GM23338 (cell line): Measurements from ENCODE around the gene GSDME. TPM values are rescaled to one million over a fixed set of nuclear protein-coding genes. Genes with fewer than 3 reads are reported as not detected.

Experiments used
- ATAC-seq: fragments of 200-7000 bp; cut with Tn5 transposase; 3 replicates; pipeline ENCODE4 v1.9.1; 2020
- DNase-seq: peaks from one replicate; pipeline ENCODE4 v3.0.0-alpha.2; 2015; ENCODE audit warnings: low spot score
- H2AFZ ChIP-seq: fragments of 200-600 bp; sonication (generic); 2 replicates; pipeline ENCODE4 v1.8.0; 2016; ENCODE audit warnings: antibody characterized with exemption, mild to moderate bottlenecking, moderate library complexity
- H3F3A ChIP-seq: fragments of 200-600 bp; sonication (generic); replicated peaks from 2 replicates; pipeline ENCODE4 v1.8.0; 2017; ENCODE audit warnings: antibody characterized with exemption, mixed run types, low read depth
- H3K27ac ChIP-seq: fragments of 200-600 bp; sonication (generic); 2 replicates; pipeline ENCODE4 v1.6.1; 2016; ENCODE audit warnings: low read depth
- H3K27me3 ChIP-seq: fragments of 200-600 bp; sonication (generic); 2 replicates; pipeline ENCODE4 v1.8.0; 2016; ENCODE audit warnings: mild to moderate bottlenecking, mixed run types, moderate library complexity; ENCODE audit not compliant: insufficient read depth
- H3K36me3 ChIP-seq: fragments of 200-600 bp; sonication (generic); 2 replicates; pipeline ENCODE4 v1.8.0; 2016; ENCODE audit warnings: mild to moderate bottlenecking; ENCODE audit not compliant: insufficient read depth
- H3K4me1 ChIP-seq: fragments of 200-600 bp; sonication (generic); 2 replicates; pipeline ENCODE4 v1.8.0; 2016; ENCODE audit warnings: mild to moderate bottlenecking, moderate library complexity; ENCODE audit not compliant: insufficient read depth
- H3K4me2 ChIP-seq: fragments of 200-600 bp; sonication (generic); 2 replicates; pipeline ENCODE4 v1.7.1; 2017; ENCODE audit warnings: mixed run types
- H3K4me3 ChIP-seq: fragments of 200-600 bp; sonication (generic); 2 replicates; pipeline ENCODE4 v1.6.1; 2016; ENCODE audit warnings: mixed run types
- H3K79me2 ChIP-seq: fragments of 200-600 bp; sonication (generic); replicated peaks from 2 replicates; pipeline ENCODE4 v1.8.0; 2017; ENCODE audit warnings: mild to moderate bottlenecking; ENCODE audit not compliant: insufficient read depth
- H3K9me2 ChIP-seq: fragments of 200-600 bp; sonication (generic); 2 replicates; pipeline ENCODE4 v1.8.0; 2017; ENCODE audit not compliant: insufficient read depth
- H4K20me1 ChIP-seq: fragments of 200-600 bp; sonication (generic); replicated peaks from 2 replicates; pipeline ENCODE4 v1.8.0; 2017; ENCODE audit warnings: mild to moderate bottlenecking; ENCODE audit not compliant: insufficient read depth
- H3K27ac Mint-ChIP-seq: 2 replicates; pipeline ENCODE4 v1.8.0; 2020; ENCODE audit warnings: inconsistent platforms, mild to moderate bottlenecking, moderate library complexity, mixed read lengths
- H3K27me3 Mint-ChIP-seq: 3 replicates; pipeline ENCODE4 v1.8.0; 2022; ENCODE audit warnings: low read depth, mild to moderate bottlenecking, moderate library complexity, mixed read lengths, inconsistent platforms; ENCODE audit not compliant: insufficient read depth, poor library complexity
- H3K36me3 Mint-ChIP-seq: 3 replicates; pipeline ENCODE4 v1.8.0; 2021; ENCODE audit warnings: low read depth, mild to moderate bottlenecking, inconsistent platforms, moderate library complexity, mixed read lengths
- H3K4me1 Mint-ChIP-seq: 3 replicates; pipeline ENCODE4 v1.8.0; 2020; ENCODE audit warnings: mild to moderate bottlenecking, inconsistent platforms, mixed read lengths
- H3K4me3 Mint-ChIP-seq: 3 replicates; pipeline ENCODE4 v1.8.0; 2021; ENCODE audit warnings: moderate library complexity, mild to moderate bottlenecking, inconsistent platforms, mixed read lengths
- H3K9me3 Mint-ChIP-seq: 3 replicates; pipeline ENCODE4 v1.8.0; 2020; ENCODE audit warnings: moderate library complexity, mild to moderate bottlenecking, inconsistent platforms, mixed read lengths
- CREB1 ChIP-seq: fragments of 250-450 bp; sonication (Bioruptor Pico); IDR thresholded peaks from 2 replicates; pipeline ENCODE4 v1.5.0; 2020; ENCODE audit warnings: low read depth, mild to moderate bottlenecking, moderate library complexity
- CTCF ChIP-seq, 2 experiments: fragments of 200-600 bp in 1 of 2; sonication (generic) in 1 of 2; conservative IDR thresholded peaks; 2 replicates each; pipeline versions ENCODE4 v1.5.1 to v1.6.1; 2016 to 2017; ENCODE audit warnings: antibody characterized with exemption in 2 of 2, low read depth in 2 of 2, mild to moderate bottlenecking in 2 of 2, moderate library complexity in 1 of 2
- ETS1 ChIP-seq: IDR thresholded peaks from 2 replicates; pipeline ENCODE4 v1.6.1; 2016; ENCODE audit warnings: antibody characterized with exemption
- EZH2 ChIP-seq: fragments of 200-600 bp; sonication (generic); IDR thresholded peaks from one replicate; pipeline ENCODE4 v1.8.0; 2017; ENCODE audit warnings: antibody characterized with exemption, mild to moderate bottlenecking, low read depth; ENCODE audit not compliant: unreplicated experiment
- EZH2phosphoT487 ChIP-seq: fragments of 200-600 bp; sonication (generic); IDR thresholded peaks from one replicate; pipeline ENCODE4 v1.8.1; 2018; ENCODE audit warnings: antibody characterized with exemption; ENCODE audit not compliant: unreplicated experiment
- JUNB ChIP-seq: IDR thresholded peaks from one replicate; pipeline ENCODE4 v1.6.1; 2016; ENCODE audit warnings: antibody characterized with exemption; ENCODE audit not compliant: unreplicated experiment
- NANOG ChIP-seq: IDR thresholded peaks from 2 replicates; pipeline ENCODE4 v1.6.1; 2016; ENCODE audit warnings: antibody characterized with exemption, borderline replicate concordance
- REST ChIP-seq: IDR thresholded peaks from one replicate; pipeline ENCODE4 v1.6.1; 2018; ENCODE audit warnings: antibody characterized with exemption; ENCODE audit not compliant: unreplicated experiment
- STAT1 ChIP-seq: IDR thresholded peaks from one replicate; pipeline ENCODE4 v1.6.1; 2016; ENCODE audit warnings: antibody characterized with exemption; ENCODE audit not compliant: unreplicated experiment
- ZNF114 ChIP-seq: fragments of 250-450 bp; sonication (Bioruptor Pico); IDR thresholded peaks from 2 replicates; pipeline ENCODE4 v1.5.0; 2020; ENCODE audit warnings: mild to moderate bottlenecking, moderate library complexity
- ZNF331 ChIP-seq: fragments of 250-450 bp; sonication (Bioruptor Pico); IDR thresholded peaks from 2 replicates; pipeline ENCODE4 v1.5.0; 2020; ENCODE audit warnings: low read depth, mild to moderate bottlenecking, moderate library complexity
- polyA plus RNA-seq: library from polyadenylated mRNA; unstranded; fragments of >200 nt; fragmentation: Nextera tagmentation; extraction: Ambion mirVana; gene quantifications from 2 replicates; pipeline ENCODE4 v1.2.1, GENCODE V29; 2016
- total RNA-seq: library from RNA; depleted of rRNA; stranded (reverse); fragments of >200 nt; shearing (Covaris generic); gene quantifications from 2 replicates; pipeline ENCODE4 v1.2.3, GENCODE V29; 2014

Gene GSDME
- total and polyA plus RNA-seq, 2 experiments from 2014 or later, result 8.3 to 8.5 TPM

GRCh38 chr7:24718431-24718831 is 38.8 kb downstream of the GSDME start (continued):
- TF ChIP-seq REST (no peak), ZNF114 (no peak), EZH2 (no peak)

- Histone ChIP-seq H3K4me1 (peaks cover 14% of the 10 kb centered on the region), H3K79me2 (no peaks in the 10 kb centered on the region), H3K9me2 (no peaks in the 10 kb centered on the region), H2AFZ (no peak overlapping the region), H3K4me2 (no peak overlapping the region), H3K36me3 (no peaks in the 10 kb centered on the region), H3K27me3 (no peaks in the 10 kb centered on the region), H3K27ac (no peak overlapping the region), H4K20me1 (no peaks in the 10 kb centered on the region; the same call in 1 of the 2 replicates), H3K4me3 (no peak overlapping the region), H3F3A (0 out of 2 replicates have a peak, but pooled peaks cover 9% of the 10 kb centered on the region)
- ATAC-seq, result no peak
- Mint-ChIP-seq H3K27me3 (peaks cover 13% of the 10 kb centered on the region), H3K9me3 (no peaks in the 10 kb centered on the region; the same call in 2 of the 3 replicates), H3K27ac (no peak overlapping the region), H3K4me1 (peaks cover 26% of the 10 kb centered on the region), H3K4me3 (no peak overlapping the region), H3K36me3 (peaks cover 2% of the 10 kb centered on the region; the same call in 2 of the 3 replicates)
- DNase-seq, result no peak
- TF ChIP-seq ZNF114 (no peak), ZNF331 (CRISPR knock-in tag) (no peak), ETS1 (no peak), STAT1 (no peak), CREB1 (CRISPR knock-in tag) (no peak), NANOG (no peak), CTCF (conservative IDR thresholded peaks at IDR 0.05; ENCODE audit: low read depth in 2 of 2) (no peak), JUNB (no peak), EZH2phosphoT487 (no peak), REST (no peak)
These were observed 39.5 kb downstream of the GSDME start for GRCh38 chr7:24717694-24718320.
